GM12878 (cell line): ENCODE measurements around the gene SLC5A11.

ENCODE experiments used
- CBX3 ChIP-seq: fragments of 200-600 bp; sonication (generic); IDR thresholded peaks from 2 replicates; pipeline ENCODE4 v1.6.1; 2016; ENCODE audit warnings: low read depth, borderline replicate concordance
- CTCF ChIP-seq, 3 experiments: IDR thresholded peaks in 2 of 3; conservative IDR thresholded peaks in 1 of 3; 2 replicates each; pipeline ENCODE4 v1.5.1; 2011; ENCODE audit warnings: low read depth in 3 of 3, low read length in 3 of 3, mild to moderate bottlenecking in 3 of 3, control low read depth in 2 of 3, moderate library complexity in 2 of 3, inconsistent platforms in 1 of 3, mixed read lengths in 1 of 3; ENCODE audit not compliant: control insufficient read depth in 2 of 3, insufficient read depth in 1 of 3; ENCODE audit errors: extremely low read depth in 1 of 3
- EP300 ChIP-seq, 2 experiments: fragments of 150-350 bp in 1 of 2; IDR thresholded peaks; 2 replicates each; pipeline ENCODE4 v1.6.1; 2011 to 2012; ENCODE audit warnings: low read depth in 2 of 2, low read length in 2 of 2, borderline replicate concordance in 1 of 2, improper control_type of control experiment in 1 of 2, inconsistent platforms in 1 of 2; ENCODE audit not compliant: control insufficient read depth in 1 of 2
- MAX ChIP-seq: IDR thresholded peaks from 2 replicates; pipeline ENCODE4 v1.6.1; 2012; ENCODE audit warnings: low read depth, low read length, improper control_type of control experiment
- RFX5 ChIP-seq: IDR thresholded peaks from 2 replicates; pipeline ENCODE4 v1.6.1; 2011; ENCODE audit warnings: low read depth, low read length, improper control_type of control experiment

- no peak for TF ChIP-seq EP300 (IDR thresholded peaks at IDR 0.05; ENCODE audit: borderline replicate concordance in 1 of 2, control insufficient read depth in 1 of 2, low read depth in 2 of 2, low read length in 2 of 2)
- no peak for TF ChIP-seq RFX5
- TF ChIP-seq CTCF (IDR thresholded peaks at IDR 0.05 in 2 of 3, conservative IDR thresholded peaks at IDR 0.05 in 1 of 3; ENCODE audit: control insufficient read depth in 2 of 3, extremely low read depth in 1 of 3, insufficient read depth in 1 of 3, low read depth in 3 of 3, low read length in 3 of 3): no peak
- no peak for TF ChIP-seq CBX3
- no peak for TF ChIP-seq MAX
These were observed 112.1 kb downstream of the SLC5A11 start for GRCh38 chr16:24957887-24958286.
